GM12878 (cell line): ENCODE data around the gene ZBED5. TPM values are rescaled to one million over a fixed set of nuclear protein-coding genes. Genes with fewer than 3 reads are reported as not detected.

Experiments
- polyA plus RNA-seq, 11 experiments: library from polyadenylated mRNA; depleted of rRNA in 4 of 11; unstranded in 6 of 11; stranded (reverse) in 5 of 11; fragments of >200 nt; fragmentation: Nextera tagmentation in 4 of 11; fragmentation: Illumina TruSeq in 1 of 11; extraction: Ambion mirVana in 4 of 11; extraction: Trizol in 1 of 11; gene quantifications; 1 replicate in 1 of 11; 2 replicates in 10 of 11; pipeline versions ENCODE4 v1.2.1 to v1.2.3, GENCODE V29; 2011 to 2016; ENCODE audit warnings: inconsistent platforms in 2 of 11, missing spikeins in 2 of 11, low read depth in 1 of 11
- total RNA-seq, 4 experiments: library from RNA; depleted of rRNA in 3 of 4; stranded (reverse); fragments of >200 nt in 3 of 4; fragmentation: Illumina TruSeq in 1 of 4; extraction: Trizol in 1 of 4; gene quantifications; 2 replicates each; pipeline versions ENCODE4 v1.2.1 to v1.2.3, GENCODE V29; 2013 to 2021

The ZBED5 gene
- total and polyA plus RNA-seq, 10 of the 15 experiments (the other 5 are each of a cell fraction or from before 2014, with no cell fraction given) = 27.3 to 86.8 (median 37.6) TPM

Other genes with a start within 250 kb of the ZBED5 start
- gene IRAG1, start 164.3 kb downstream of the ZBED5 start, total RNA-seq (2014; rRNA removed) = under 0.01 and 0.06 TPM in 2 replicates
- gene IRAG1, start 164.3 kb downstream of the ZBED5 start, total RNA-seq (2014; rRNA removed; fragmentation: Illumina TruSeq; extraction: Trizol) = 0.05 and 0.18 TPM in 2 replicates
- 0.03 and 0.40 TPM in 2 replicates for gene IRAG1, start 164.3 kb downstream of the ZBED5 start, total RNA-seq (2021)
- 0.01 TPM in 1 of 2 replicates, not detected in the other for gene IRAG1, start 164.3 kb downstream of the ZBED5 start, polyA plus RNA-seq (2011; rRNA removed)
- 0.06 TPM in 1 of 2 replicates, not detected in the other for gene IRAG1, start 164.3 kb downstream of the ZBED5 start, polyA plus RNA-seq (2014; fragmentation: Illumina TruSeq; extraction: Trizol)
- under 1 TPM in 1 of 2 experiments, not detected in 1; 0.02 TPM for gene IRAG1, start 164.3 kb downstream of the ZBED5 start, polyA plus RNA-seq (2014; fragmentation: Nextera tagmentation; extraction: Ambion mirVana)
- gene IRAG1, start 164.3 kb downstream of the ZBED5 start, polyA plus RNA-seq (2014; rRNA removed) = 0.04 and 0.08 TPM in 2 replicates
- gene IRAG1, start 164.3 kb downstream of the ZBED5 start, polyA plus RNA-seq (2016; fragmentation: Nextera tagmentation; extraction: Ambion mirVana) = not detected
- gene CTR9, start 106.8 kb downstream of the ZBED5 start, total RNA-seq (2014; rRNA removed) = 23.9 and 28.7 TPM in 2 replicates
- 28.9 and 33.1 TPM in 2 replicates for gene CTR9, start 106.8 kb downstream of the ZBED5 start, total RNA-seq (2014; rRNA removed; fragmentation: Illumina TruSeq; extraction: Trizol)
- 40.4 and 43.2 TPM in 2 replicates for gene CTR9, start 106.8 kb downstream of the ZBED5 start, total RNA-seq (2021)
- gene CTR9, start 106.8 kb downstream of the ZBED5 start, polyA plus RNA-seq (2011; rRNA removed) = 20.5 and 29.0 TPM in 2 replicates
- 50.0 and 50.3 TPM in 2 replicates for gene CTR9, start 106.8 kb downstream of the ZBED5 start, polyA plus RNA-seq (2014; fragmentation: Illumina TruSeq; extraction: Trizol)
- gene CTR9, start 106.8 kb downstream of the ZBED5 start, polyA plus RNA-seq (2014; fragmentation: Nextera tagmentation; extraction: Ambion mirVana) = 10 to 100 TPM; 13.9 to 24.3 TPM
- gene CTR9, start 106.8 kb downstream of the ZBED5 start, polyA plus RNA-seq (2014; rRNA removed) = 24.0 and 24.6 TPM in 2 replicates
- gene CTR9, start 106.8 kb downstream of the ZBED5 start, polyA plus RNA-seq (2016; fragmentation: Nextera tagmentation; extraction: Ambion mirVana) = 10 to 100 TPM; 53.0 to 54.9 TPM
- gene EIF4G2, start 49.1 kb downstream of the ZBED5 start, total RNA-seq (2014; rRNA removed) = 882 and 914 TPM in 2 replicates
- gene EIF4G2, start 49.1 kb downstream of the ZBED5 start, total RNA-seq (2014; rRNA removed; fragmentation: Illumina TruSeq; extraction: Trizol) = 587 and 614 TPM in 2 replicates
- gene EIF4G2, start 49.1 kb downstream of the ZBED5 start, total RNA-seq (2021) = 833 and 857 TPM in 2 replicates
- 539 and 746 TPM in 2 replicates for gene EIF4G2, start 49.1 kb downstream of the ZBED5 start, polyA plus RNA-seq (2011; rRNA removed)
- gene EIF4G2, start 49.1 kb downstream of the ZBED5 start, polyA plus RNA-seq (2014; fragmentation: Illumina TruSeq; extraction: Trizol) = 813 and 914 TPM in 2 replicates
- gene EIF4G2, start 49.1 kb downstream of the ZBED5 start, polyA plus RNA-seq (2014; fragmentation: Nextera tagmentation; extraction: Ambion mirVana) = 100 to 1,000 TPM; 210 to 317 TPM
- gene EIF4G2, start 49.1 kb downstream of the ZBED5 start, polyA plus RNA-seq (2014; rRNA removed) = 395 and 419 TPM in 2 replicates
- gene EIF4G2, start 49.1 kb downstream of the ZBED5 start, polyA plus RNA-seq (2016; fragmentation: Nextera tagmentation; extraction: Ambion mirVana) = 1,000 to 10,000 TPM; 1,072 to 1,104 TPM